Activated CD8-positive, alpha-beta memory T cell treated with anti-CD3 and anti-CD28 coated beads for 48 hours (primary cell): ENCODE data around the gene NHS.
"Not testable (repeated sequence)": the region's sequence is repeated elsewhere in the genome, so short reads cannot be mapped to it uniquely, and the experiment has no call there.

Experiments
- DNase-seq, 3 experiments: peaks; one replicate each; pipeline ENCODE4 v3.0.0-alpha.2; 2020; ENCODE audit warnings: low read depth in 2 of 3, low spot score in 2 of 3

The NHS gene

GRCh38 chrX:17446269-17446668 is 71.3 kb downstream of the NHS start:
- not testable (repeated sequence) for DNase-seq

GRCh38 chrX:17448188-17448587 is 73.2 kb downstream of the NHS start:
- no peak for DNase-seq

- no peak for DNase-seq
Observed at GRCh38 chrX:17449866-17450265, 74.9 kb downstream of the NHS start.

- no peak for DNase-seq
Observed at GRCh38 chrX:17453788-17454187, 78.8 kb downstream of the NHS start.

- no peak for DNase-seq
Observed at GRCh38 chrX:17456526-17456925, 81.5 kb downstream of the NHS start.

GRCh38 chrX:17459008-17459611 is 84.1 kb downstream of the NHS start:
- DNase-seq = no peak

- no peak for DNase-seq
Observed at GRCh38 chrX:17459661-17460060, 84.7 kb downstream of the NHS start.

- DNase-seq = no peak
Observed at GRCh38 chrX:17462881-17463280, 87.9 kb downstream of the NHS start.

- DNase-seq = no peak
Observed at GRCh38 chrX:17464194-17464593, 89.2 kb downstream of the NHS start.

- DNase-seq = no peak
Observed at GRCh38 chrX:17465201-17465600, 90.2 kb downstream of the NHS start.

- no peak for DNase-seq
Observed at GRCh38 chrX:17465802-17466201, 90.8 kb downstream of the NHS start.

- DNase-seq = no peak
Observed at GRCh38 chrX:17470136-17470535, 95.1 kb downstream of the NHS start.

GRCh38 chrX:17471121-17471520 is 96.1 kb downstream of the NHS start:
- DNase-seq = no peak

- no peak for DNase-seq
Observed at GRCh38 chrX:17471861-17472260, 96.9 kb downstream of the NHS start.

GRCh38 chrX:17472424-17472823 is 97.4 kb downstream of the NHS start:
- no peak for DNase-seq

- DNase-seq = no peak
Observed at GRCh38 chrX:17473021-17473420, 98.0 kb downstream of the NHS start.

- DNase-seq = no peak
Observed at GRCh38 chrX:17474892-17475291, 99.9 kb downstream of the NHS start.

GRCh38 chrX:17475449-17476217 is 100.6 kb downstream of the NHS start:
- no peak for DNase-seq

- no peak for DNase-seq
Observed at GRCh38 chrX:17476411-17476810, 101.4 kb downstream of the NHS start.

GRCh38 chrX:17481086-17481485 is 106.1 kb downstream of the NHS start:
- DNase-seq = no peak

GRCh38 chrX:17484592-17484991 is 109.6 kb downstream of the NHS start:
- DNase-seq = no peak

- DNase-seq = no peak
Observed at GRCh38 chrX:17485391-17485790, 110.4 kb downstream of the NHS start.

GRCh38 chrX:17488036-17488435 is 113.0 kb downstream of the NHS start:
- no peak for DNase-seq
